Measurements from ENCODE around the gene EPB41L5. TPM values are rescaled to one million over a fixed set of nuclear protein-coding genes. Genes with fewer than 3 reads are reported as not detected.
"Not testable (repeated sequence)": the region's sequence is repeated elsewhere in the genome, so short reads cannot be mapped to it uniquely, and the experiment has no call there.

EPB41L5 gene
- polyA plus RNA-seq, 1 donor (not counting 4 experiments of a cell fraction or from before 2014, with no cell fraction given) = 17.8 TPM

GRCh38 chr2:120037995-120038541 lies 25.2 kb downstream of the EPB41L5 start:
- Histone ChIP-seq H3K4me1 (ENCODE audit: control insufficient read depth, extremely low read depth, insufficient read depth, low read length) (no peaks in the 10 kb centered on the region), H3K4me2 (ENCODE audit: control insufficient read depth, extremely low read depth, insufficient read depth, low read depth, low read length) (no peak overlapping the region)

GRCh38 chr2:120042359-120042758 lies 29.5 kb downstream of the EPB41L5 start:
- TF ChIP-seq EZH2 (IDR thresholded peaks at IDR 0.05; ENCODE audit: low read length) (no peak), CTCF (optimal IDR thresholded peaks at IDR 0.05 in 1 of 3, IDR thresholded peaks at IDR 0.05 in 1 of 3, conservative IDR thresholded peaks at IDR 0.05 in 1 of 3; ENCODE audit: extremely low read depth in 1 of 3, insufficient read depth in 2 of 3, low read length in 3 of 3) (no peak)
- Histone ChIP-seq H3K4me3 (ENCODE audit: control insufficient read depth in 2 of 3, extremely low read depth in 1 of 3, insufficient read depth in 2 of 3, low read depth in 1 of 3, low read length in 3 of 3) (no peak overlapping the region), H3K36me3 (ENCODE audit: control insufficient read depth in 2 of 2, extremely low read depth in 1 of 2, insufficient read depth in 2 of 2, low read length in 2 of 2) (no peaks in the 10 kb centered on the region), H2AFZ (ENCODE audit: control insufficient read depth, low read length) (no peak overlapping the region), H3K4me1 (ENCODE audit: control insufficient read depth, extremely low read depth, insufficient read depth, low read length) (no peaks in the 10 kb centered on the region), H3K9me1 (ENCODE audit: control insufficient read depth, extremely low read depth, insufficient read depth, low read length) (no peaks in the 10 kb centered on the region), H3K79me2 (ENCODE audit: control insufficient read depth, insufficient read depth, low read length) (no peaks in the 10 kb centered on the region), H3K4me2 (ENCODE audit: control insufficient read depth, extremely low read depth, insufficient read depth, low read depth, low read length) (no peak overlapping the region), H4K20me1 (ENCODE audit: control insufficient read depth, extremely low read depth, insufficient read depth, low read length) (no peaks in the 10 kb centered on the region), H3K9ac (ENCODE audit: control insufficient read depth, extremely low read depth, insufficient read depth, low read length) (no peak overlapping the region), H3K27me3 (ENCODE audit: control insufficient read depth, extremely low read depth, insufficient read depth, low read length) (no peaks in the 10 kb centered on the region), H3K27ac (ENCODE audit: control insufficient read depth, insufficient read depth, low read length) (no peak overlapping the region), H3K9me3 (ENCODE audit: control insufficient read depth, low read depth, low read length) (no peaks in the 10 kb centered on the region)
- DNase-seq (ENCODE audit: low read depth, low spot score) (no peak), FAIRE-seq (no peak)
- dilution Hi-C loops (cut with MboI; ENCODE audit: extremely low pct_ligation_motif_present, low sequenced_read_pairs) = no loop called here

More at GRCh38 chr2:120037995-120038541, 25.2 kb downstream of the EPB41L5 start:
- H3K9me3 ChIP-seq (ENCODE audit: control insufficient read depth, low read depth, low read length) = no peaks in the 10 kb centered on the region
- FAIRE-seq (no peak), DNase-seq (ENCODE audit: low read depth, low spot score) (no peak)
- dilution Hi-C loops (cut with MboI; ENCODE audit: extremely low pct_ligation_motif_present, low sequenced_read_pairs) = no loop called here
- H3K36me3 ChIP-seq (ENCODE audit: control insufficient read depth in 2 of 2, extremely low read depth in 1 of 2, insufficient read depth in 2 of 2, low read length in 2 of 2) = no peaks in the 10 kb centered on the region
- H3K9ac ChIP-seq (ENCODE audit: control insufficient read depth, extremely low read depth, insufficient read depth, low read length) = no peak overlapping the region
- no peaks in the 10 kb centered on the region for H3K79me2 ChIP-seq (ENCODE audit: control insufficient read depth, insufficient read depth, low read length)
- H3K27ac ChIP-seq (ENCODE audit: control insufficient read depth, insufficient read depth, low read length) = no peak overlapping the region
- no peak for TF ChIP-seq EZH2 (IDR thresholded peaks at IDR 0.05; ENCODE audit: low read length)
- H4K20me1 ChIP-seq (ENCODE audit: control insufficient read depth, extremely low read depth, insufficient read depth, low read length) = no peaks in the 10 kb centered on the region
- peaks cover 2% of the 10 kb centered on the region for H3K9me1 ChIP-seq (ENCODE audit: control insufficient read depth, extremely low read depth, insufficient read depth, low read length)
- H2AFZ ChIP-seq (ENCODE audit: control insufficient read depth, low read length) = no peak overlapping the region
- no peaks in the 10 kb centered on the region for H3K27me3 ChIP-seq (ENCODE audit: control insufficient read depth, extremely low read depth, insufficient read depth, low read length)
- H3K4me3 ChIP-seq (ENCODE audit: control insufficient read depth in 2 of 3, extremely low read depth in 1 of 3, insufficient read depth in 2 of 3, low read depth in 1 of 3, low read length in 3 of 3) = no peak overlapping the region

GRCh38 chr2:120044336-120044735 lies 31.5 kb downstream of the EPB41L5 start:
- FAIRE-seq (no peak), DNase-seq (ENCODE audit: low read depth, low spot score) (no peak)
- Histone ChIP-seq H3K9ac (ENCODE audit: control insufficient read depth, extremely low read depth, insufficient read depth, low read length) (no peak overlapping the region), H3K9me3 (ENCODE audit: control insufficient read depth, low read depth, low read length) (no peaks in the 10 kb centered on the region), H3K4me1 (ENCODE audit: control insufficient read depth, extremely low read depth, insufficient read depth, low read length) (no peaks in the 10 kb centered on the region), H3K36me3 (ENCODE audit: control insufficient read depth in 2 of 2, extremely low read depth in 1 of 2, insufficient read depth in 2 of 2, low read length in 2 of 2) (no peaks in the 10 kb centered on the region), H3K27ac (ENCODE audit: control insufficient read depth, insufficient read depth, low read length) (no peak overlapping the region), H4K20me1 (ENCODE audit: control insufficient read depth, extremely low read depth, insufficient read depth, low read length) (no peaks in the 10 kb centered on the region), H2AFZ (ENCODE audit: control insufficient read depth, low read length) (no peak overlapping the region), H3K27me3 (ENCODE audit: control insufficient read depth, extremely low read depth, insufficient read depth, low read length) (no peaks in the 10 kb centered on the region), H3K9me1 (ENCODE audit: control insufficient read depth, extremely low read depth, insufficient read depth, low read length) (no peaks in the 10 kb centered on the region), H3K79me2 (ENCODE audit: control insufficient read depth, insufficient read depth, low read length) (no peaks in the 10 kb centered on the region), H3K4me3 (ENCODE audit: control insufficient read depth in 2 of 3, extremely low read depth in 1 of 3, insufficient read depth in 2 of 3, low read depth in 1 of 3, low read length in 3 of 3) (no peak overlapping the region), H3K4me2 (ENCODE audit: control insufficient read depth, extremely low read depth, insufficient read depth, low read depth, low read length) (no peak overlapping the region)
- dilution Hi-C loops (cut with MboI; ENCODE audit: extremely low pct_ligation_motif_present, low sequenced_read_pairs) = no loop called here
- no peak for TF ChIP-seq EZH2 (IDR thresholded peaks at IDR 0.05; ENCODE audit: low read length)
- TF ChIP-seq CTCF (optimal IDR thresholded peaks at IDR 0.05 in 1 of 3, IDR thresholded peaks at IDR 0.05 in 1 of 3, conservative IDR thresholded peaks at IDR 0.05 in 1 of 3; ENCODE audit: extremely low read depth in 1 of 3, insufficient read depth in 2 of 3, low read length in 3 of 3) = no peak

- FAIRE-seq; dilution Hi-C loops (cut with MboI; ENCODE audit: extremely low pct_ligation_motif_present, low sequenced_read_pairs): not testable (repeated sequence)
Observed at GRCh38 chr2:120045775-120046174, 32.9 kb downstream of the EPB41L5 start.

More at GRCh38 chr2:120045775-120046174, 32.9 kb downstream of the EPB41L5 start:
- not testable (repeated sequence) for H2AFZ ChIP-seq (ENCODE audit: control insufficient read depth, low read length); H3K4me1 ChIP-seq (ENCODE audit: control insufficient read depth, extremely low read depth, insufficient read depth, low read length); H3K9ac ChIP-seq (ENCODE audit: control insufficient read depth, extremely low read depth, insufficient read depth, low read length); H4K20me1 ChIP-seq (ENCODE audit: control insufficient read depth, extremely low read depth, insufficient read depth, low read length); H3K9me1 ChIP-seq (ENCODE audit: control insufficient read depth, extremely low read depth, insufficient read depth, low read length); H3K79me2 ChIP-seq (ENCODE audit: control insufficient read depth, insufficient read depth, low read length); DNase-seq (ENCODE audit: low read depth, low spot score); H3K4me2 ChIP-seq (ENCODE audit: control insufficient read depth, extremely low read depth, insufficient read depth, low read depth, low read length); H3K36me3 ChIP-seq (ENCODE audit: control insufficient read depth in 2 of 2, extremely low read depth in 1 of 2, insufficient read depth in 2 of 2, low read length in 2 of 2); H3K27me3 ChIP-seq (ENCODE audit: control insufficient read depth, extremely low read depth, insufficient read depth, low read length); H3K27ac ChIP-seq (ENCODE audit: control insufficient read depth, insufficient read depth, low read length); H3K4me3 ChIP-seq (ENCODE audit: control insufficient read depth in 2 of 3, extremely low read depth in 1 of 3, insufficient read depth in 2 of 3, low read depth in 1 of 3, low read length in 3 of 3); H3K9me3 ChIP-seq (ENCODE audit: control insufficient read depth, low read depth, low read length)

Data from keratinocyte (primary cell).